ENCODE measurements around the gene SH2D2A. TPM values are rescaled to one million over a fixed set of nuclear protein-coding genes. Genes with fewer than 3 reads are reported as not detected.

The SH2D2A gene
- total RNA-seq, 4 donors from 2014 or later, result 0.94 TPM; not detected in 3

Other genes starting within 250 kb of the SH2D2A start
- gene IQGAP3, start 244.3 kb downstream of the SH2D2A start, total RNA-seq, result under 1 TPM in 3 of 4 donors, not detected in 1; 0.27 to 0.58 (median 0.42) TPM
- not detected for gene TTC24, start 237.1 kb downstream of the SH2D2A start, total RNA-seq
- gene NAXE, start 225.1 kb downstream of the SH2D2A start, total RNA-seq, result 10 to 100 TPM; 65.1 to 93.6 (median 73.4) TPM
- gene GPATCH4, start 215.4 kb downstream of the SH2D2A start, total RNA-seq, result 10 to 100 TPM; 18.4 to 37.2 (median 24.0) TPM
- gene HAPLN2, start 197.4 kb downstream of the SH2D2A start, total RNA-seq, result 1 to 10 TPM in 2 of 4 donors, under 1 TPM in 2; 0.13 to 3.0 (median 1.2) TPM
- gene BCAN, start 174.7 kb downstream of the SH2D2A start, total RNA-seq, result 1 to 10 TPM in 2 of 4 donors, under 1 TPM in 1, not detected in 1; 0.50 to 5.0 (median 1.9) TPM
- 10 to 100 TPM; 13.9 to 34.3 (median 23.9) TPM for gene NES, start 139.4 kb downstream of the SH2D2A start, total RNA-seq
- 10 to 100 TPM in 1 of 4 donors, 1 to 10 TPM in 2, under 1 TPM in 1; 0.54 to 36.7 (median 6.0) TPM for gene CRABP2, start 111.3 kb downstream of the SH2D2A start, total RNA-seq
- 10 to 100 TPM in 3 of 4 donors, 1 to 10 TPM in 1; 8.4 to 29.0 (median 17.4) TPM for gene METTL25B, start 88.4 kb downstream of the SH2D2A start, total RNA-seq
- gene ISG20L2, start 88.1 kb downstream of the SH2D2A start, total RNA-seq, result 10 to 100 TPM; 14.5 to 18.4 (median 17.0) TPM
- 10 to 100 TPM; 50.6 to 84.2 (median 69.9) TPM for gene MRPL24, start 75.8 kb downstream of the SH2D2A start, total RNA-seq
- gene HDGF, start 65.2 kb downstream of the SH2D2A start, total RNA-seq, result 100 to 1,000 TPM; 138 to 237 (median 186) TPM
- gene PRCC, start 49.3 kb downstream of the SH2D2A start, total RNA-seq, result 10 to 100 TPM; 33.4 to 41.0 (median 33.9) TPM
- gene INSRR, start 42.3 kb upstream of the SH2D2A start, total RNA-seq, result under 1 TPM in 1 of 4 donors, not detected in 3; under 0.01 TPM
- gene NTRK1, start 44.0 kb upstream of the SH2D2A start, total RNA-seq, result 1 to 10 TPM in 2 of 4 donors, under 1 TPM in 2; 0.23 to 4.4 (median 0.72) TPM
- 10 to 100 TPM in 2 of 4 donors, 1 to 10 TPM in 2; 7.0 to 10.7 (median 9.1) TPM for gene PEAR1, start 76.9 kb upstream of the SH2D2A start, total RNA-seq
- gene LRRC71, start 103.8 kb upstream of the SH2D2A start, total RNA-seq, result under 1 TPM in 1 of 4 donors, not detected in 3; 0.40 TPM
- gene ARHGEF11, start 228.9 kb upstream of the SH2D2A start, total RNA-seq, result 10 to 100 TPM; 28.5 to 51.7 (median 37.3) TPM